ENCODE results near the gene POTEB.
"Not testable (repeated sequence)": the region's sequence is repeated elsewhere in the genome, so short reads cannot be mapped to it uniquely, and the experiment has no call there.

The POTEB gene

DNA sequence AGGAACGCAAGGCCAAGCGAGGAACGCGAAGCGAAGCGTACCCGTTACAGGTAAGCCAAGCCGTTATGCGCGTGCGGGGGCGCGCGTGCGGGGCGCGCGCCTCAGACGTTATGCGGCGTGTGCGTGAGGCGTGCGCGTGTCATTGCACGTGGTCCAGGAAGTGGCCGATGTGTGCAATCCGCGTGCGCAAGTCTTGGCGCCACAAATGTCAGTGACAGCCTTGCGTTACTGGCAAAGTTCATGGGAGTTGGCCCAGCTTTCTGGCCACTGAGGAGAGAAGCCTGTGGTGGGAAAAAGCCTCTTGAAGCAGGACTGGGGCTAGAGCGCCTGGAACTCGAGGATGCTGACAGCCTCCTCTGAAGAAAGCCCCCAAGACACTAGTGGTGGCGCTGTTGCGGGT is at the start of gene POTEB:
Gene POTEB (minus strand): TSS at position 101 of the 400 bp plus-strand sequence. CDS start 489 bp downstream, outside the sequence.
- H3K27me3 Mint-ChIP-seq (ENCODE audit: low read depth); H3K36me3 Mint-ChIP-seq (ENCODE audit: low read depth); H3K9me3 Mint-ChIP-seq; H3K27ac Mint-ChIP-seq; H3K4me1 Mint-ChIP-seq; H3K4me3 Mint-ChIP-seq: not testable (repeated sequence)

DNA sequence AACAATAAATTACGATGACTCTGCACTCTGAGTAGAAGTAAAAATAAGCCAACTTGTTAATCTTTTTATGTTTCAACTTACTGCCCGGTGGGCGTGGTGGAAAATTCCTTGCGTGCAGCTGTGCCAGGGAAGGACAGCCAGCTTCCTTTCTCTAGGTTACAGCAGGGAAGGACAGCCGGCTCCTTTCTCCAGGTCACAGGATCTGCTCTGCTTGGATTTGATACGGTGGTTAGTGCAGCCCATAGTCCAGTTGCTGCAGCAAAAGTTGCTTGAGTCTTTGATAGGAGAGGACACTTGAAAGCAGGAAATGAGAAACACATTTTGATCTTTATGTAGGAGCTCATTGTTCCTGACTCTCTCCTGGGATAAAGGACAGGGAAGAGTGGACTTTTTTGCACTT is 13.4 kb upstream of the POTEB start:
- not testable (repeated sequence) for H3K36me3 Mint-ChIP-seq (ENCODE audit: low read depth); H3K4me3 Mint-ChIP-seq; H3K4me1 Mint-ChIP-seq; H3K27ac Mint-ChIP-seq; H3K9me3 Mint-ChIP-seq; H3K27me3 Mint-ChIP-seq (ENCODE audit: low read depth)

DNA sequence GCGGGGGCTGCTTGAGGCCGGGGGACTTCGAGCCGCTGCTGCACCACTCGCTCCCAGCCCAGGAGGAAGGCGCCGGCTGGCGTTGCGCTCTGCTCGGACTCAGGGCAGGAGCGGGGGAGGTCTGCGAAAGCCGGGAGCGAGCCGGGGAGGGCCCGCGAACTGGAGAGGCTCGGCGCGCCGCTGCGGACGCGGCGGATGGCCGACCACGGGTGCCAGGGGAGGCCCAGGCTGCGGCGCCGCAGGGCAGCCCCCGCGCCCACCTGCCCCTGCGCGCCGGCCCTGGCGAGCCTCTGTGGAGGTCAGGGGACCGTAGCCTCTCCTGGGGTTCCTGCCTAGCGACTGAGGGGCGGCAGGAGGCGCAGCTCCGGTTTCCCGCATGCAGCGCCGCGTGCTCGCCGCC is 12.0 kb upstream of the POTEB start:
- H3K4me1 Mint-ChIP-seq; H3K36me3 Mint-ChIP-seq (ENCODE audit: low read depth); H3K4me3 Mint-ChIP-seq; H3K27me3 Mint-ChIP-seq (ENCODE audit: low read depth); H3K27ac Mint-ChIP-seq; H3K9me3 Mint-ChIP-seq: not testable (repeated sequence)

DNA sequence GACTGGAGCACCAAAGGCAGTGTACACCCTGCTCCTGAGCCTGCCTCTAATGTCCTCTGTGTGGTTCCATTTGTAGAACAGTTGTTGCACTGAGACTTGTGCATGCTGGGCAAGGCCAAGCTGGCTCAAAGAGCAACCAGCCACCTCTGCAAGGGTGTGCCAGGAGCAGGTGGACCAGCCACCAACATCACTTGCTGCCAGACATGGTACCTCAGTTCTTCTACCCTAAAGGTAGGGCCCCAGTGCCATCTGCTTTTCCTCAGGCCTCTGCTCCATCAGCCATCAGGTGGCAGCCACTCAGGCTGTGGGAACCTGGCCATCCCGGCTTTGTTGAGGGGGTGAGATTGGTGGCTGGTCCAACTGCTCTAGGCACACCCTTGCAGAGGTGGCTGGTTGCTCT is 38.7 kb downstream of the POTEB start:
- H3K4me3 Mint-ChIP-seq, result not testable (repeated sequence)

More for the DNA sequence above, 38.7 kb downstream of the POTEB start:
- H3K36me3 Mint-ChIP-seq (ENCODE audit: low read depth); H3K4me1 Mint-ChIP-seq; H3K27ac Mint-ChIP-seq; H3K9me3 Mint-ChIP-seq; H3K27me3 Mint-ChIP-seq (ENCODE audit: low read depth): not testable (repeated sequence)

Data from nephron (organoid).